HAP-1 (cell line): ENCODE measurements around the gene SLC6A13.
"Not testable (repeated sequence)": the region's sequence is repeated elsewhere in the genome, so short reads cannot be mapped to it uniquely, and the experiment has no call there.

Experiments used
- DNase-seq, 2 experiments: peaks; one replicate each; pipeline ENCODE4 v3.0.0-alpha.2; 2016 to 2020; ENCODE audit warnings: low spot score in 2 of 2
- H3K27me3 ChIP-seq: fragments of 250-450 bp; sonication (Bioruptor Pico); 2 replicates; pipeline ENCODE4 v1.5.1; 2020; ENCODE audit warnings: low read depth, mild to moderate bottlenecking, moderate library complexity
- H3K36me3 ChIP-seq: fragments of 250-450 bp; sonication (Bioruptor Pico); replicated peaks from 2 replicates; pipeline ENCODE4 v1.5.1; 2020; ENCODE audit warnings: mild to moderate bottlenecking
- H3K4me1 ChIP-seq: fragments of 250-450 bp; sonication (Bioruptor Pico); 2 replicates; pipeline ENCODE4 v1.5.1; 2020; ENCODE audit warnings: mild to moderate bottlenecking
- H3K4me3 ChIP-seq: fragments of 250-450 bp; sonication (Bioruptor Pico); 2 replicates; pipeline ENCODE4 v1.5.1; 2020; ENCODE audit warnings: mild to moderate bottlenecking, moderate library complexity
- H3K9me3 ChIP-seq: fragments of 250-450 bp; sonication (Bioruptor Pico); 2 replicates; pipeline ENCODE4 v1.5.1; 2020; ENCODE audit warnings: mild to moderate bottlenecking, moderate library complexity
- in situ Hi-C: fragments of 300-500 bp; cut with MboI; formaldehyde crosslinking; loops from 3 replicates; pipeline ENCODE4 v1.14.3; 2020; ENCODE audit warnings: low sequenced_read_pairs, inconsistent platforms, mixed read lengths

SLC6A13 gene

DNA sequence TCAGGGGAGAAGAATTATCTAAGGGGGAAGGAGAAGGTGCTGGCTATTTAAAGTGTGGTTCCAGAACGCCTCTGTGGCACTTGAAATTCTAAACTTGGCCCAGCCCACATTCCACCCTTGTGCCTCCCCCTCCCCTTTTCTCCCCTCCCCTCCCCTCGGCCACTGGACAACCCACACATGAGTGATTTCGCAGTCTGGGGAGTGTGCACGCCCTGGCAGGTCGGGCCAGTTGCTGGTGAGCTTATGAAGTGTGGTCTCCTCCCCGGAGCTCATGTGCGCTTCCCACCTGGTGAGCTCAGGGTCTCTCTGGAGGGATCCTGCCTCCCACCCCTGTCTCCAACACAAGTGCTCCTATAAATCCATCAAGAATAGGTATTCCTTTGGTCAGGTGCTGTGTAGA, at the start of gene SLC6A13:
Gene SLC6A13 (minus strand): TSS at position 20 of the 400 bp plus-strand sequence. CDS start 2,784 bp downstream, outside the sequence.
- no peaks in the 10 kb centered on the region for H3K9me3 ChIP-seq
- H3K27me3 ChIP-seq = peaks cover 9% of the 10 kb centered on the region
- no peaks in the 10 kb centered on the region for H3K4me1 ChIP-seq
- no peak for DNase-seq
- no peak within 1 kb of the TSS for H3K4me3 ChIP-seq
- H3K36me3 ChIP-seq = no peaks in the 10 kb centered on the region
- in situ Hi-C loops = no loop called here

DNA sequence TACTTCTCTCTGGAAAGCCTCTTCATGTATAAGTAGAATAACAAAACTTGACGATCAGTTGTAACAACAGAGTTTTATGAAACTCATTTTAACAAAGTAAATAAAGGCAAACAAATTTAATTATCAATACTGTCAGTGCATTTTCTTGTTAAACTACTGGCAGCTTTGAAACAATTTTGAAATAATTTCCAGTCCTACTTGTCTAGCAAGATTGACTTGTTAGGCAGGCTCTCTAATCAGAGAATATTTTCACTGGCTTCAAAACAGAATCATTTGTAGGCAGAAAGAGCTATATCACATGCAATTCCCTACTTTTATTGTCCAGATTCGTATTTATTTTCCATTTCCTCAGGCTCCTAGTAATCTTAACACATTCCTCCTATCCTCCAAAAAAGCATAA, 45.9 kb upstream of the SLC6A13 start:
- Histone ChIP-seq H3K36me3 (peaks cover 75% of the 10 kb centered on the region), H3K4me3 (no peak overlapping the region), H3K9me3 (no peaks in the 10 kb centered on the region), H3K4me1 (peaks cover 17% of the 10 kb centered on the region), H3K27me3 (no peaks in the 10 kb centered on the region)
- in situ Hi-C loops = no loop called here
- no peak for DNase-seq

DNA sequence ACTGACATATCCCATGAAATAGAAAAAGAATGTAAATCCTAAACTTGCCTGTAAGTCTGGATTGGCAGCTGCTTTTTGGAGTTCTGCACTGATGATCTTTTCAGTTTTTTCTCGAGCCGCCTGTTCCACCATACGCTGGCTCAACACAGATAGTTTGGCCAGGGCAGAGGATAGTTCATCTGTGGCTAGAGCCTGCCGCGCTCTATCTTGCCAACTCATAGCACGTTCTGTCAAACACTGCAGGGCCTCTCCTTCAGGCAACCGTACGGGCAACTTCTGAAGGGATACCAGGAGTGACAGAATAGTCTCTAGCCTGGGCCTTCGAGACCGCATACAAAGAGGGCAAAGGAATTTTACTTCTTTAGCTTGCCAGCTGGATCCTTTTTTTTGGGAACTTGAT, 44.8 kb upstream of the SLC6A13 start:
- Histone ChIP-seq H3K9me3 (no peaks in the 10 kb centered on the region), H3K4me3 (no peak overlapping the region), H3K4me1 (peaks cover 17% of the 10 kb centered on the region), H3K27me3 (no peaks in the 10 kb centered on the region), H3K36me3 (peaks cover 74% of the 10 kb centered on the region)
- in situ Hi-C loops = no loop called here
- DNase-seq = no peak

- peak in 1 of 2 experiments; percentile 42 for DNase-seq
These were observed 42.2 kb upstream of the SLC6A13 start for GRCh38 chr12:304805-305204.

DNA sequence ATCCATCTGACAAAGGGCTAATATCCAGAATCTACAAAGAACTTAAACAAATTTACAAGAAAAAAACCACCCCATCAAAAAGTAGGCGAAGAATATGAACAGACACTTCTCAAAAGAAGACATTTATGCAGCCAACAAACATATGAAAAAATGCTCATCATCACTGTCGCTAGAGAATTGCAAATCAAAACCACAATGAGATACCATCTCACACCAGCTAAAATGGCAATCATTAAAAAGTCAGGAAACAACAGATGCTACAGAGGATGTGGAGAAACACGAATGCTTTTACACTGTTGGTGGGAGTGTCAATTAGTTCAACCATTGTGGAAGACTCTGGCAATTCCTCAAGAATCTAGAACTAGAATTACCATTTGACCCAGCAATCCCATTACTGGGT, 40.1 kb upstream of the SLC6A13 start:
- H3K4me3 ChIP-seq, DNase-seq, in situ Hi-C loops, H3K9me3 ChIP-seq, H3K27me3 ChIP-seq: not testable (repeated sequence)
- H3K36me3 ChIP-seq = peaks cover 35% of the 10 kb centered on the region
- peaks cover 17% of the 10 kb centered on the region for H3K4me1 ChIP-seq

More at GRCh38 chr12:304805-305204, 42.2 kb upstream of the SLC6A13 start:
- Histone ChIP-seq H3K4me3 (no peak overlapping the region), H3K27me3 (no peaks in the 10 kb centered on the region), H3K9me3 (peaks cover 2% of the 10 kb centered on the region; the same call in 1 of the 2 replicates), H3K36me3 (peaks cover 49% of the 10 kb centered on the region), H3K4me1 (peaks cover 17% of the 10 kb centered on the region)
- in situ Hi-C loops = no loop called here

GRCh38 chr12:300166-300565, 37.5 kb upstream of the SLC6A13 start:
- H3K9me3 ChIP-seq, in situ Hi-C loops, DNase-seq, H3K27me3 ChIP-seq, H3K4me1 ChIP-seq, H3K4me3 ChIP-seq: not testable (repeated sequence)
- H3K36me3 ChIP-seq = peaks cover 26% of the 10 kb centered on the region

- H3K36me3 ChIP-seq = peaks cover 29% of the 10 kb centered on the region
- DNase-seq, H3K4me1 ChIP-seq, H3K9me3 ChIP-seq, H3K27me3 ChIP-seq, in situ Hi-C loops, H3K4me3 ChIP-seq: not testable (repeated sequence)
These were observed 36.9 kb upstream of the SLC6A13 start for GRCh38 chr12:299511-299910.

- DNase-seq, in situ Hi-C loops, H3K4me3 ChIP-seq, H3K9me3 ChIP-seq, H3K4me1 ChIP-seq, H3K27me3 ChIP-seq: not testable (repeated sequence)
- peaks cover 27% of the 10 kb centered on the region for H3K36me3 ChIP-seq
These were observed 35.4 kb upstream of the SLC6A13 start for GRCh38 chr12:298059-298458.

DNA sequence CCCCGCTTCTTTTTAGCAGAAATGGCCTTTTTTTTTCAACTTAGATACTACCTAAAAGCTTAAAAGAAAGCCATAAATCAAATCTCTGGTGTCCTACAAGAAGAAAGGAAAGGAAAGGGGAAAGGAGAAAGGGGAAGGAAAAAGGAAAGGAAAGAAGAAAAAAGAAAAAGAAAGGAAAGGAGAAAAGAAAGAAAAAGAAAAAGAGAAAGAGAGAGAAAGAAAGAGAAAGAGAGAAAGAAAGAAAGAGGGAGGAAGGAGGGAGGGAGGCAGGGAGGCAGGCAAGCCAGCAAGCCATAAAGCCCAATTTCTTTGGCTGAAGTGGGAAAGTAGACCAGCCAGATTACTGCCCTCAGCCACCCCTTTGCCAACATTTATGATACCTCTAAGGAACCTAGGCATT, 32.5 kb upstream of the SLC6A13 start:
- H3K4me3 ChIP-seq = no peak overlapping the region
- H3K4me1 ChIP-seq = no peaks in the 10 kb centered on the region
- DNase-seq = no peak
- peaks cover 2% of the 10 kb centered on the region; the same call in 1 of the 2 replicates for H3K9me3 ChIP-seq
- H3K36me3 ChIP-seq = peaks cover 33% of the 10 kb centered on the region
- H3K27me3 ChIP-seq = no peaks in the 10 kb centered on the region
- in situ Hi-C loops = no loop called here

GRCh38 chr12:293199-293598, 30.6 kb upstream of the SLC6A13 start:
- Histone ChIP-seq H3K4me1 (no peaks in the 10 kb centered on the region), H3K36me3 (peaks cover 33% of the 10 kb centered on the region), H3K9me3 (no peaks in the 10 kb centered on the region), H3K4me3 (no peak overlapping the region), H3K27me3 (no peaks in the 10 kb centered on the region)
- DNase-seq = no peak
- in situ Hi-C loops = no loop called here

- H3K4me3 ChIP-seq = no peak overlapping the region
- H3K9me3 ChIP-seq = no peaks in the 10 kb centered on the region
- H3K4me1 ChIP-seq = no peaks in the 10 kb centered on the region
- peaks cover 36% of the 10 kb centered on the region for H3K36me3 ChIP-seq
- DNase-seq = no peak
- no peaks in the 10 kb centered on the region for H3K27me3 ChIP-seq
- in situ Hi-C loops = no loop called here
These were observed 29.6 kb upstream of the SLC6A13 start for GRCh38 chr12:292186-292585.

GRCh38 chr12:291153-291723, 28.6 kb upstream of the SLC6A13 start:
- Histone ChIP-seq H3K36me3 (peaks cover 30% of the 10 kb centered on the region), H3K27me3 (no peaks in the 10 kb centered on the region), H3K9me3 (no peaks in the 10 kb centered on the region), H3K4me1 (no peaks in the 10 kb centered on the region), H3K4me3 (no peak overlapping the region)
- in situ Hi-C loops = no loop called here
- DNase-seq = no peak

DNA sequence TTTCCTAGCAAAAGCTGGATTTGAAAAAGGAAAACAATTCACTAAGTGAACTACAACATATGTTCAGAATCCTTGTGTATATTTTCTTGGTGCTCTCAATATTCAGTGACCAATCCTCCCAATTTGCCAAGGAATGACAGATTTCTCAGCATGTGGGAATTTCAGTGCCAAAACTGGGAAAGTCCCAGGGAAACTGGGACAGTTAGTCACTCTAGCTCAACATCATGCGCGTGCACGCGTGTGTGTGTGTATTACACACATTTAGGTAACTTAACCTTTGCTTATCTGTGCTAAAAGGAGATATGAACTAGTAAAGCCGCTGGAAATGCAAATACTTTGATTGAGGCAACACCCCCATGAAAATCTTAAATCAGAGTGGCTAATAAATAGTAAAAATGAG, 26.1 kb upstream of the SLC6A13 start:
- in situ Hi-C loops = no loop called here

DNA sequence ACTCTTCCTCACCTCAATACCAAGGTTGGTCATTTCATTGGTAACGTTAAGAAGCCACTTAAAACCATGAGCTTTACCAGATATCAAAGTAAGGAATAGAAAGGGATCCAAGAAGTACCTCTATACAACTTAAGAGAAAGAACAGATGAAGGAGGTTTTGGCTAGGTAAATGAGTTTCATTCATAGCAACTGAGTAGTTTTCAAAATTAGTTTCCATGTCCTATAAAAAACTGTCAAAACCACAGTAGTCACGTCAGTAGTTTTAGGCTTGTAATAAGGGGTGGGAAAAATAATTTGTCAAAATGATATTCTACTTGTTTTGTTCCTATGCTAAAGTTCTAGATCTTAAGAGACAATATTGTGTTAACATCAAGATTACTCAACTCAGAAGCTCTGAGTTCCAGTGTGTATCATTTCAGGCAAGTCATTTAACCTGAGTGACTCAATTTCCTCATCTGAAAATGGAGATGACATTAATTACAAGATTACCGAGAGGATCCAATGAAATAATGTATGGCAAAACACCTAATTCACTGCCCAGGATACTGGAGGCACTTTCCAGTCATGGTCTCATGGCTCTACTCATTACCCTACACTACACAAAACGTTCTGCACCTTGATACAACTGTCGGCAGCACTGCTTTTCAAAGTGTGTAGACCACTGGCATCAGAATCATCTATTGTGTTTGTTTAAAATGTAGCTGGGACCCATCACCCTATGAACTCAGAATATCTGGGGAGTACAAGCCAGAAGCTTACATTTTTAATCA, 24.1 kb upstream of the SLC6A13 start:
- H3K4me1 ChIP-seq = no peaks in the 10 kb centered on the region
- H3K36me3 ChIP-seq = peaks cover 29% of the 10 kb centered on the region
- no peak for DNase-seq
- H3K4me3 ChIP-seq = no peak overlapping the region
- in situ Hi-C loops = no loop called here
- H3K9me3 ChIP-seq = no peaks in the 10 kb centered on the region
- no peaks in the 10 kb centered on the region for H3K27me3 ChIP-seq

More for the DNA sequence above, 26.1 kb upstream of the SLC6A13 start:
- no peaks in the 10 kb centered on the region for H3K4me1 ChIP-seq
- H3K27me3 ChIP-seq = no peaks in the 10 kb centered on the region
- no peak overlapping the region for H3K4me3 ChIP-seq
- DNase-seq = no peak
- H3K36me3 ChIP-seq = peaks cover 33% of the 10 kb centered on the region
- no peaks in the 10 kb centered on the region for H3K9me3 ChIP-seq
